HepG2 (cell line): ENCODE measurements around the gene C10orf143. TPM values are rescaled to one million over a fixed set of nuclear protein-coding genes. Genes with fewer than 3 reads are reported as not detected.

Source experiments
- ATAD3A ChIP-seq: sonication (generic); formaldehyde crosslinking; IDR thresholded peaks from 2 replicates; pipeline ENCODE4 v1.4.0; 2020; ENCODE audit warnings: missing genetic modification reagents
- CBX1 ChIP-seq: IDR thresholded peaks from one replicate; pipeline ENCODE4 v1.6.1; 2016; ENCODE audit warnings: antibody characterized with exemption, low read depth
- DMAP1 ChIP-seq: IDR thresholded peaks from 2 replicates; pipeline ENCODE4 v1.6.1; 2016
- EHMT2 ChIP-seq: fragments of 200-600 bp; sonication (generic); IDR thresholded peaks from 2 replicates; pipeline ENCODE4 v1.7.0; 2017; ENCODE audit warnings: antibody characterized with exemption, low read depth, low read length, borderline replicate concordance
- FOXA3 ChIP-seq: IDR thresholded peaks from 2 replicates; pipeline ENCODE4 v1.6.1; 2016; ENCODE audit warnings: missing genetic modification reagents, missing compliant biosample characterization
- GABPA ChIP-seq, 2 experiments: IDR thresholded peaks; 2 replicates each; pipeline ENCODE4 v1.6.1; 2011 to 2016; ENCODE audit warnings: low read depth in 2 of 2, low read length in 1 of 2, missing biosample characterization in 1 of 2, missing genetic modification characterization in 1 of 2
- HMGA1 ChIP-seq: sonication (generic); formaldehyde crosslinking; conservative IDR thresholded peaks from 2 replicates; pipeline ENCODE4 v1.4.0; 2020; ENCODE audit warnings: missing genetic modification reagents
- MAFG ChIP-seq: sonication (generic); formaldehyde crosslinking; IDR thresholded peaks from 2 replicates; pipeline ENCODE4 v1.5.1; 2020; ENCODE audit warnings: mild to moderate bottlenecking, missing genetic modification reagents
- MAFK ChIP-seq, 2 experiments: IDR thresholded peaks in 1 of 2; conservative IDR thresholded peaks in 1 of 2; 2 replicates each; pipeline ENCODE4 v1.6.1; 2011; ENCODE audit warnings: improper control_type of control experiment in 2 of 2, low read length in 2 of 2
- MIER3 ChIP-seq: IDR thresholded peaks from 2 replicates; pipeline ENCODE4 v1.6.1; 2016; ENCODE audit warnings: missing compliant biosample characterization, borderline replicate concordance
- MLLT10 ChIP-seq: sonication (generic); formaldehyde crosslinking; IDR thresholded peaks from 2 replicates; pipeline ENCODE4 v1.4.0; 2020; ENCODE audit warnings: missing genetic modification reagents
- NFIB ChIP-seq: sonication (generic); formaldehyde crosslinking; IDR thresholded peaks from 2 replicates; pipeline ENCODE4 v1.9.0; 2021; ENCODE audit warnings: missing genetic modification reagents, mild to moderate bottlenecking, borderline replicate concordance
- NFRKB ChIP-seq: fragments of 450-650 bp; IDR thresholded peaks from 2 replicates; pipeline ENCODE4 v1.6.1; 2017
- POLR2A ChIP-seq, 2 experiments: IDR thresholded peaks; 2 replicates each; pipeline ENCODE4 v1.6.1; 2011; ENCODE audit warnings: low read depth in 2 of 2, low read length in 2 of 2, mild to moderate bottlenecking in 1 of 2, moderate library complexity in 1 of 2; ENCODE audit not compliant: insufficient read depth in 1 of 2
- POLR2G ChIP-seq: fragments of 200-400 bp; formaldehyde crosslinking; IDR thresholded peaks from 2 replicates; pipeline ENCODE4 v1.6.1; 2018; ENCODE audit warnings: mild to moderate bottlenecking, low read depth, low read length, moderate library complexity
- RBM22 ChIP-seq: fragments of 200-400 bp; formaldehyde crosslinking; optimal IDR thresholded peaks from 2 replicates; pipeline ENCODE3; 2017; ENCODE audit warnings: mild to moderate bottlenecking, low read length, moderate library complexity
- REL ChIP-seq: sonication (generic); formaldehyde crosslinking; conservative IDR thresholded peaks from 2 replicates; pipeline ENCODE4 v1.8.0; 2022; ENCODE audit warnings: mild to moderate bottlenecking, missing genetic modification reagents, moderate library complexity
- RFX3 ChIP-seq: IDR thresholded peaks from 2 replicates; pipeline ENCODE4 v1.6.1; 2016; ENCODE audit warnings: missing biosample characterization, missing genetic modification reagents
- RXRA ChIP-seq: sonication (generic); formaldehyde crosslinking; IDR thresholded peaks from 2 replicates; pipeline ENCODE4 v1.5.1; 2020; ENCODE audit warnings: missing genetic modification reagents
- SMARCC2 ChIP-seq: fragments of 450-650 bp; IDR thresholded peaks from 2 replicates; pipeline ENCODE4 v1.6.1; 2017; ENCODE audit warnings: antibody characterized with exemption, mild to moderate bottlenecking
- TCF7L2 ChIP-seq: IDR thresholded peaks from 2 replicates; pipeline ENCODE4 v1.6.1; 2011; ENCODE audit warnings: mild to moderate bottlenecking, low read depth, low read length, moderate library complexity
- ZBTB14 ChIP-seq: sonication (generic); formaldehyde crosslinking; IDR thresholded peaks from 2 replicates; pipeline ENCODE4 v1.4.0; 2020; ENCODE audit warnings: missing genetic modification reagents
- ZFP37 ChIP-seq: sonication (generic); formaldehyde crosslinking; IDR thresholded peaks from 2 replicates; pipeline ENCODE4 v1.4.0; 2020; ENCODE audit warnings: missing genetic modification reagents, borderline replicate concordance
- ZFP82 ChIP-seq: sonication (generic); formaldehyde crosslinking; IDR thresholded peaks from 2 replicates; pipeline ENCODE4 v1.5.1; 2020; ENCODE audit warnings: mild to moderate bottlenecking, missing genetic modification reagents, borderline replicate concordance
- ZFYVE20 ChIP-seq: sonication (generic); formaldehyde crosslinking; IDR thresholded peaks from 2 replicates; pipeline ENCODE4 v1.8.0; 2023; ENCODE audit warnings: low read depth, mild to moderate bottlenecking, moderate library complexity, missing genetic modification reagents, borderline replicate concordance
- ZMAT3 ChIP-seq: sonication (generic); formaldehyde crosslinking; conservative IDR thresholded peaks from 2 replicates; pipeline ENCODE4 v1.7.0; 2021; ENCODE audit warnings: missing genetic modification reagents
- ZNF10 ChIP-seq: sonication (generic); formaldehyde crosslinking; IDR thresholded peaks from 2 replicates; pipeline ENCODE4 v1.4.0; 2020; ENCODE audit warnings: mild to moderate bottlenecking, low read depth, missing genetic modification reagents, borderline replicate concordance
- ZNF121 ChIP-seq: sonication (generic); formaldehyde crosslinking; IDR thresholded peaks from 2 replicates; pipeline ENCODE4 v1.5.0; 2020; ENCODE audit warnings: mild to moderate bottlenecking, missing genetic modification reagents
- ZNF292 ChIP-seq: sonication (generic); formaldehyde crosslinking; IDR thresholded peaks from 2 replicates; pipeline ENCODE4 v1.8.1; 2022; ENCODE audit warnings: mild to moderate bottlenecking, low read depth, missing genetic modification reagents, borderline replicate concordance
- ZNF33B ChIP-seq: sonication (generic); formaldehyde crosslinking; IDR thresholded peaks from 2 replicates; pipeline ENCODE4 v1.5.1; 2020; ENCODE audit warnings: mild to moderate bottlenecking, missing genetic modification reagents
- ZNF484 ChIP-seq: sonication (generic); formaldehyde crosslinking; IDR thresholded peaks from 2 replicates; pipeline ENCODE4 v1.5.1; 2020; ENCODE audit warnings: mild to moderate bottlenecking, low read depth, missing genetic modification reagents, borderline replicate concordance
- ZNF7 ChIP-seq: IDR thresholded peaks from 2 replicates; pipeline ENCODE4 v1.6.1; 2016; ENCODE audit warnings: missing biosample characterization, missing genetic modification reagents
- ZNF703 ChIP-seq: sonication (generic); formaldehyde crosslinking; IDR thresholded peaks from 2 replicates; pipeline ENCODE4 v1.5.1; 2020; ENCODE audit warnings: missing genetic modification reagents, mild to moderate bottlenecking, moderate library complexity, borderline replicate concordance
- polyA plus RNA-seq, 8 experiments: library from polyadenylated mRNA; depleted of rRNA in 3 of 8; stranded (reverse) in 7 of 8; unstranded in 1 of 8; fragments of >200 nt; fragmentation: Illumina TruSeq in 4 of 8; extraction: Trizol in 4 of 8; gene quantifications; 2 replicates each; pipeline versions ENCODE4 v1.2.1 to v1.2.3, GENCODE V29; 2011 to 2016; ENCODE audit warnings: low read depth in 4 of 8, missing spikeins in 1 of 8, mixed read lengths in 1 of 8; ENCODE audit not compliant: insufficient read depth in 1 of 8
- total RNA-seq, 5 experiments: library from RNA; depleted of rRNA; stranded (reverse); fragments of >200 nt; fragmentation: Illumina TruSeq; extraction: Trizol; gene quantifications; 2 replicates each; pipeline ENCODE4 v1.2.3, GENCODE V29; 2016; ENCODE audit warnings: low read depth in 1 of 5

Gene C10orf143
- total and polyA plus RNA-seq, 2 of the 13 experiments (the other 11 are each of a cell fraction or from before 2014, with no cell fraction given): 0.21 to 0.91 TPM

- TF ChIP-seq EHMT2: no peak
- no peak for TF ChIP-seq MAFG
- peak; percentile 17; the same call in 1 of the 2 replicates for TF ChIP-seq ZNF121 (CRISPR knock-in tag)
- 0 out of 2 replicates have a peak, but pooled peaks have one; percentile 25 for TF ChIP-seq DMAP1
- peak; percentile 88 for TF ChIP-seq POLR2G
- TF ChIP-seq RFX3: no peak
- peak; percentile 49; the same call in 1 of the 2 replicates for TF ChIP-seq GABPA (IDR thresholded peaks at IDR 0.05; ENCODE audit: low read depth, low read length)
- peak; percentile 60 for TF ChIP-seq GABPA (CRISPR knock-in tag; IDR thresholded peaks at IDR 0.05; ENCODE audit: low read depth)
- TF ChIP-seq ZNF7 (CRISPR knock-in tag): no peak
- TF ChIP-seq ZFYVE20: 0 out of 2 replicates have a peak, but pooled peaks have one; percentile 38
- no peak for TF ChIP-seq ZFP37 (CRISPR knock-in tag)
- no peak for TF ChIP-seq MLLT10 (CRISPR knock-in tag)
- TF ChIP-seq REL (CRISPR knock-in tag): no peak
- no peak for TF ChIP-seq MAFK (conservative IDR thresholded peaks at IDR 0.05 in 1 of 2, IDR thresholded peaks at IDR 0.05 in 1 of 2; ENCODE audit: low read length in 2 of 2)
- TF ChIP-seq NFIB: no peak
- TF ChIP-seq ATAD3A (CRISPR knock-in tag): no peak
- TF ChIP-seq ZNF292 (CRISPR knock-in tag): no peak
- TF ChIP-seq ZNF10: no peak
- TF ChIP-seq RBM22: no peak
- TF ChIP-seq SMARCC2: no peak
- TF ChIP-seq HMGA1 (CRISPR knock-in tag): no peak
- no peak; the same call in 1 of the 2 replicates for TF ChIP-seq ZMAT3
- TF ChIP-seq ZNF484 (CRISPR knock-in tag): no peak
- no peak for TF ChIP-seq NFRKB
- peak; percentile 21; the same call in 1 of the 2 replicates for TF ChIP-seq ZNF33B
- 0 out of 2 replicates have a peak, but pooled peaks have one; percentile 15 for TF ChIP-seq FOXA3
- peak; percentile 64 to 79; a peak in 3 of 4 replicates for TF ChIP-seq POLR2A (IDR thresholded peaks at IDR 0.05; ENCODE audit: insufficient read depth in 1 of 2, low read depth in 2 of 2, low read length in 2 of 2)
- no peak for TF ChIP-seq ZFP82 (CRISPR knock-in tag)
- TF ChIP-seq CBX1: no peak
- no peak for TF ChIP-seq ZNF703
- TF ChIP-seq ZBTB14: no peak
- peak; percentile 28; the same call in 1 of the 2 replicates for TF ChIP-seq MIER3 (CRISPR knock-in tag)
- TF ChIP-seq TCF7L2: no peak
- peak; percentile 50; the same call in 1 of the 2 replicates for TF ChIP-seq RXRA (CRISPR knock-in tag)
Measured at GRCh38 chr10:130136226-130137089, 25.8 kb upstream of the C10orf143 start, which contains the start of gene GLRX3 (continued).
